Measurements from ENCODE around the gene CARNS1.

The CARNS1 gene

DNA sequence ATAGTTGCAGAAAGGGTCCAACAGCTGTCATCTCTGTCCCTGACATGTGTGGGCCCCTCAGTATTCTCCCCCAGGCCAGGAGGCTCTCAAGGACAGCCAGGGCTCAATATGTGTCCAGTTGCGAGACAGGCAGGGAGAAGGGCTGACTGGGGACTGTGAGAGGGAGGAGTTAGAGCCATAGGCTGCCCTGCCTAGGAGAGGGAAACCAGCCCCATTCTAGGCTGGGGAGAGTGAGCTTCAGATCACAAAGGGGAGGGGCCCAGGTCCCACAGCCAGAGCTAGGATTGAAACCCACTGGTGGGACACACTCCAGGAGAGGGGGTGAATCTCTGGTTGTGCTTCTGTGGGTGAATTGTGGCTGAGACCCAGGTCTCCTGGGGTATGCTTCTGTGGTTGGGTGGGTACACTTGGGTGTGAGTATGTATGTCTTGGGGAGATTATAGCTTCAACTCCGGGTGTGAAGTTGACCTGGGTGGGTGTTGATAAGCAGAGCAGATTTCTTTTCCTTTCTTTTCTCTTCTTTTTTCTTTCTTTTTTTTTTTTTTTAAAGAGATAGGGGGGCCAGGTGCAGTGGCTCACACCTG lies 2.1 kb upstream of the CARNS1 start:
- Histone ChIP-seq H3K36me3 (ENCODE audit: low read length) (no peaks in the 10 kb centered on the region), H4K20me1 (ENCODE audit: low read depth, low read length) (no peaks in the 10 kb centered on the region), H3K9me2 (replicated peaks; ENCODE audit: insufficient read depth, low read length) (no peaks in the 10 kb centered on the region), H3F3A (ENCODE audit: insufficient read depth) (peaks cover 14% of the 10 kb centered on the region), H3K79me2 (ENCODE audit: insufficient read depth, low read length) (no peaks in the 10 kb centered on the region), H3K4me2 (ENCODE audit: low read depth, low read length, poor library complexity, severe bottlenecking) (no peak overlapping the region), H3K4me3 (ENCODE audit: insufficient read depth, low read length, poor library complexity, severe bottlenecking) (no peak overlapping the region), H3K27me3 (ENCODE audit: low read length) (no peaks in the 10 kb centered on the region), H3K27ac (ENCODE audit: low read depth, low read length) (no peak overlapping the region), H3K9me3 (ENCODE audit: insufficient read depth, low read length) (no peaks in the 10 kb centered on the region), H2AFZ (ENCODE audit: low read depth, low read length, severe bottlenecking) (no peak overlapping the region), H3K9ac (ENCODE audit: low read length) (no peak overlapping the region)
- TF ChIP-seq EZH2phosphoT487 (conservative IDR thresholded peaks at IDR 0.05; ENCODE audit: low read length): no peak
- TF ChIP-seq, protein P1, sequence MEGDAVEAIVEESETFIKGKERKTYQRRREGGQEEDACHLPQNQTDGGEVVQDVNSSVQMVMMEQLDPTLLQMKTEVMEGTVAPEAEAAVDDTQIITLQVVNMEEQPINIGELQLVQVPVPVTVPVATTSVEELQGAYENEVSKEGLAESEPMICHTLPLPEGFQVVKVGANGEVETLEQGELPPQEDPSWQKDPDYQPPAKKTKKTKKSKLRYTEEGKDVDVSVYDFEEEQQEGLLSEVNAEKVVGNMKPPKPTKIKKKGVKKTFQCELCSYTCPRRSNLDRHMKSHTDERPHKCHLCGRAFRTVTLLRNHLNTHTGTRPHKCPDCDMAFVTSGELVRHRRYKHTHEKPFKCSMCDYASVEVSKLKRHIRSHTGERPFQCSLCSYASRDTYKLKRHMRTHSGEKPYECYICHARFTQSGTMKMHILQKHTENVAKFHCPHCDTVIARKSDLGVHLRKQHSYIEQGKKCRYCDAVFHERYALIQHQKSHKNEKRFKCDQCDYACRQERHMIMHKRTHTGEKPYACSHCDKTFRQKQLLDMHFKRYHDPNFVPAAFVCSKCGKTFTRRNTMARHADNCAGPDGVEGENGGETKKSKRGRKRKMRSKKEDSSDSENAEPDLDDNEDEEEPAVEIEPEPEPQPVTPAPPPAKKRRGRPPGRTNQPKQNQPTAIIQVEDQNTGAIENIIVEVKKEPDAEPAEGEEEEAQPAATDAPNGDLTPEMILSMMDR (IDR thresholded peaks at IDR 0.05; ENCODE audit: insufficient read depth, low read length, poor library complexity, severe bottlenecking): no peak

DNA sequence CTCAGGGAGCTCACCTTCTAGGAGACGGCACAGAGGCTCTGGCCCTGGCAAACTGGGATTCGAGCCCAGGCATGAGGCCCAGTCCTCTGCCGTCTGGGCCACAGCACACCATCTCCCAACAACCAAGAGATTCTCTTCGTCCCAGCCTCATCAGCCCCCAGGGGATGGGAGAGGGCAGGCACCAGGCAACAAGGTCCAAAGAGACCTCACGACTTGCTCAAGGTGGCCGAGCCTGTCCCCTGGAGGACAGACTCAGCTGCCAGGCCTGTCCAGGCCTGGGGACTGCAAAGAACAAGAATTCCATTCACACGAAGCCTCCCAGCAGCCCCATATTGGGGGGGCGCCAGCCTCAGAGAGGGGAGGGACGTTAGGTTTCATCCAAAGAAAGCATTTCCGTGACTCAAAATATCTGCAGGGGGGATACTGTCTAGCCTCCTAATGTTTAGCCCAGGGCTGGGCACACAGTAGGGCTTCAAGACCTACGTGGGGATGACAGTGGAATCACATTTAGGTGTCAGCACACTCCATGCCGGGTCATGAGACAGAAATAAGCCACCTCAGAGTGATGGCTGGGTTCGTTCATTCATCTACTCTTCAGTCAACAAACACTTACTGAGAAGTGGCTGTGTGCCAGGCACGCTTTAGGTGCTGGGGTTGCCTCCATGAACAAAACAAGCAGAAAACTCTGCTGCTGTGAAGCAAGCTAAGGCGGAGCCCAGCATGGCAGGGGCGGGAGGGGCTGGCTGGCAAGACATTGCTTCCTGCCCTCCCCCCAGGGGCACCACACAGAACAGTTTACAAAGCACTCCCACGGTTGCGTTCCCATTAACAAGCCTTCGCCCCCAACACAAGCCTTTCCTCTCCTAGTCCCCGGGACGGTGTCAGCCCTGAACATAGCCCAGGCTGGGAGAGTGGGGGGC lies 1.2 kb downstream of the CARNS1 start:
- Histone ChIP-seq H3K9me2 (replicated peaks; ENCODE audit: insufficient read depth, low read length) (no peaks in the 10 kb centered on the region), H3K79me2 (ENCODE audit: insufficient read depth, low read length) (no peaks in the 10 kb centered on the region), H3K27me3 (ENCODE audit: low read length) (no peaks in the 10 kb centered on the region), H2AFZ (ENCODE audit: low read depth, low read length, severe bottlenecking) (no peak overlapping the region), H3K27ac (ENCODE audit: low read depth, low read length) (no peak overlapping the region), H3K4me2 (ENCODE audit: low read depth, low read length, poor library complexity, severe bottlenecking) (no peak overlapping the region), H3K9me3 (ENCODE audit: insufficient read depth, low read length) (no peaks in the 10 kb centered on the region), H3K9ac (ENCODE audit: low read length) (no peak overlapping the region), H3K4me3 (ENCODE audit: insufficient read depth, low read length, poor library complexity, severe bottlenecking) (no peak overlapping the region), H4K20me1 (ENCODE audit: low read depth, low read length) (no peaks in the 10 kb centered on the region), H3K36me3 (ENCODE audit: low read length) (no peaks in the 10 kb centered on the region), H3F3A (ENCODE audit: insufficient read depth) (no peaks in the 10 kb centered on the region)
- TF ChIP-seq EZH2phosphoT487 (conservative IDR thresholded peaks at IDR 0.05; ENCODE audit: low read length): no peak
- TF ChIP-seq, protein P1 (IDR thresholded peaks at IDR 0.05; ENCODE audit: insufficient read depth, low read length, poor library complexity, severe bottlenecking): no peak

GRCh38 chr11:67417425-67417824 lies 1.9 kb downstream of the CARNS1 start:
- Histone ChIP-seq H4K20me1 (ENCODE audit: low read depth, low read length) (no peaks in the 10 kb centered on the region), H3K9me2 (replicated peaks; ENCODE audit: insufficient read depth, low read length) (no peaks in the 10 kb centered on the region), H3K4me3 (ENCODE audit: insufficient read depth, low read length, poor library complexity, severe bottlenecking) (no peak overlapping the region), H2AFZ (ENCODE audit: low read depth, low read length, severe bottlenecking) (no peak overlapping the region), H3K9ac (ENCODE audit: low read length) (no peak overlapping the region), H3K27me3 (ENCODE audit: low read length) (no peaks in the 10 kb centered on the region), H3K27ac (ENCODE audit: low read depth, low read length) (no peak overlapping the region), H3K4me2 (ENCODE audit: low read depth, low read length, poor library complexity, severe bottlenecking) (no peak overlapping the region), H3K36me3 (ENCODE audit: low read length) (no peaks in the 10 kb centered on the region), H3F3A (ENCODE audit: insufficient read depth) (no peaks in the 10 kb centered on the region), H3K9me3 (ENCODE audit: insufficient read depth, low read length) (no peaks in the 10 kb centered on the region), H3K79me2 (ENCODE audit: insufficient read depth, low read length) (no peaks in the 10 kb centered on the region)
- TF ChIP-seq, protein P1 (IDR thresholded peaks at IDR 0.05; ENCODE audit: insufficient read depth, low read length, poor library complexity, severe bottlenecking): no peak
- TF ChIP-seq EZH2phosphoT487 (conservative IDR thresholded peaks at IDR 0.05; ENCODE audit: low read length): no peak

Data from SU-DHL-6 (cell line).